Sciatic nerve (tissue), 2 donors: ENCODE measurements around the gene RANGRF. TPM values are rescaled to one million over a fixed set of nuclear protein-coding genes. Genes with fewer than 3 reads are reported as not detected.
"Not testable (repeated sequence)": the region's sequence is repeated elsewhere in the genome, so short reads cannot be mapped to it uniquely, and the experiment has no call there.

Experiments
- ATAC-seq: fragments of 200-7000 bp; cut with Tn5 transposase; one replicate; pipeline ENCODE4 v1.9.1; 2020; ENCODE audit warnings: mild to moderate bottlenecking, moderate library complexity
- DNase-seq: peaks from one replicate; pipeline ENCODE4 v3.0.0-alpha.2; 2020; ENCODE audit warnings: low spot score
- intact Hi-C: fragments of 100-400 bp; cut with DNase I; formaldehyde crosslinking; loops from one replicate; pipeline ENCODE4 v1.14.2; 2022
- total RNA-seq: library from RNA; stranded (reverse); fragmentation: NEBNext Ultra II Directional; extraction: Animal tissue kit (Norgen Biotek cat#: 25700); gene quantifications from one replicate; pipeline ENCODE4 v1.2.1, GENCODE V29; 2021
- donor health status: DM: no; HTN: no; CAD: no.
- donor health status: DM: no; HTN: no; CAD: no.

Gene RANGRF
- 20.9 TPM for total RNA-seq

GRCh38 chr17:8288336-8289102 is at the start of gene RANGRF:
RANGRF (plus strand) TSS chr17:8288670; CDS start chr17:8288789, 119 bp downstream.
- ATAC-seq (peak; percentile 96), DNase-seq (peak; percentile 95)
- intact Hi-C loops, result no loop called here

- DNase-seq (no peak), ATAC-seq (no peak)
- intact Hi-C loops, result no loop called here
Observed at GRCh38 chr17:8243827-8244226, 44.6 kb upstream of the RANGRF start.

GRCh38 chr17:8244768-8245167 is 43.7 kb upstream of the RANGRF start:
- DNase-seq (no peak), ATAC-seq (no peak)
- intact Hi-C loops, result no loop called here

- DNase-seq (peak; percentile 98), ATAC-seq (peak; percentile 90)
- intact Hi-C loops, result no loop called here
Observed at GRCh38 chr17:8248751-8249607, 39.5 kb upstream of the RANGRF start, which contains the start of gene PFAS. PFAS (plus strand) TSS chr17:8249289; CDS start chr17:8253938, 4,649 bp downstream.

GRCh38 chr17:8249621-8250500 is 38.6 kb upstream of the RANGRF start:
- DNase-seq, result no peak
- ATAC-seq, result no peak
- intact Hi-C loops, result no loop called here

GRCh38 chr17:8251411-8251810 is 37.1 kb upstream of the RANGRF start:
- intact Hi-C loops, ATAC-seq, DNase-seq: not testable (repeated sequence)

- intact Hi-C loops, result no loop called here
- DNase-seq (no peak), ATAC-seq (no peak)
Observed at GRCh38 chr17:8253801-8254200, 34.7 kb upstream of the RANGRF start.

- ATAC-seq, result no peak
- no peak for DNase-seq
- intact Hi-C loops, result no loop called here
Observed at GRCh38 chr17:8254881-8255280, 33.6 kb upstream of the RANGRF start.

GRCh38 chr17:8255499-8255898 is 33.0 kb upstream of the RANGRF start:
- no peak for ATAC-seq
- intact Hi-C loops, result no loop called here
- no peak for DNase-seq

- no peak for DNase-seq
- ATAC-seq, result no peak
- intact Hi-C loops, result no loop called here
Observed at GRCh38 chr17:8256291-8256690, 32.2 kb upstream of the RANGRF start.

- intact Hi-C loops, result no loop called here
Observed at GRCh38 chr17:8256691-8257090, 31.8 kb upstream of the RANGRF start.

GRCh38 chr17:8257801-8258200 is 30.7 kb upstream of the RANGRF start:
- DNase-seq, result no peak
- intact Hi-C loops, result no loop called here
- ATAC-seq, result no peak

More at GRCh38 chr17:8256691-8257090, 31.8 kb upstream of the RANGRF start:
- no peak for ATAC-seq
- no peak for DNase-seq

- ATAC-seq (no peak), DNase-seq (no peak)
- intact Hi-C loops, result no loop called here
Observed at GRCh38 chr17:8264320-8264719, 24.1 kb upstream of the RANGRF start.

- intact Hi-C loops, result no loop called here
- no peak for ATAC-seq
- DNase-seq, result no peak
Observed at GRCh38 chr17:8264836-8265542, 23.5 kb upstream of the RANGRF start.

GRCh38 chr17:8266648-8267479 is 21.6 kb upstream of the RANGRF start:
- intact Hi-C loops, result no loop called here
- DNase-seq, result no peak
- ATAC-seq, result no peak

GRCh38 chr17:8267480-8268147 is 20.9 kb upstream of the RANGRF start:
- ATAC-seq (no peak), DNase-seq (no peak)
- intact Hi-C loops, result no loop called here
